ENCODE data around the gene SMOC2.

The SMOC2 gene

GRCh38 chr6:168490757-168491156 is 49.8 kb downstream of the SMOC2 start:
- Mint-ChIP-seq H3K4me3 (no peak overlapping the region), H3K4me1 (no peaks in the 10 kb centered on the region), H3K9me3 (no peaks in the 10 kb centered on the region), H3K36me3 (ENCODE audit: insufficient read depth) (no peaks in the 10 kb centered on the region), H3K27me3 (peaks cover 13% of the 10 kb centered on the region), H3K27ac (ENCODE audit: low read depth) (no peak overlapping the region)
- DNase-seq (ENCODE audit: low spot score in 2 of 2), result no peak
- ATAC-seq (replicated peaks; ENCODE audit: extremely low read depth, poor library complexity, severe bottlenecking), result no peak

- H3K27ac Mint-ChIP-seq (ENCODE audit: low read depth), result no peak overlapping the region
- ATAC-seq (replicated peaks; ENCODE audit: extremely low read depth, poor library complexity, severe bottlenecking) (no peak), DNase-seq (ENCODE audit: low spot score in 2 of 2) (no peak)
- H3K27me3 Mint-ChIP-seq, result no peaks in the 10 kb centered on the region
- no peaks in the 10 kb centered on the region for H3K36me3 Mint-ChIP-seq (ENCODE audit: insufficient read depth)
- no peaks in the 10 kb centered on the region for H3K9me3 Mint-ChIP-seq
- no peaks in the 10 kb centered on the region for H3K4me1 Mint-ChIP-seq
- H3K4me3 Mint-ChIP-seq, result no peak overlapping the region
Measured at GRCh38 chr6:168493976-168494375, 53.0 kb downstream of the SMOC2 start.

- no peaks in the 10 kb centered on the region for H3K36me3 Mint-ChIP-seq (ENCODE audit: insufficient read depth)
- peaks cover 2% of the 10 kb centered on the region for H3K27me3 Mint-ChIP-seq
- no peaks in the 10 kb centered on the region for H3K4me1 Mint-ChIP-seq
- no peak overlapping the region for H3K4me3 Mint-ChIP-seq
- no peak overlapping the region for H3K27ac Mint-ChIP-seq (ENCODE audit: low read depth)
- H3K9me3 Mint-ChIP-seq, result no peaks in the 10 kb centered on the region
- ATAC-seq (replicated peaks; ENCODE audit: extremely low read depth, poor library complexity, severe bottlenecking) (no peak), DNase-seq (ENCODE audit: low spot score in 2 of 2) (no peak)
Measured at GRCh38 chr6:168494726-168495125, 53.7 kb downstream of the SMOC2 start.

GRCh38 chr6:168495133-168495532 is 54.1 kb downstream of the SMOC2 start:
- Mint-ChIP-seq H3K4me1 (no peaks in the 10 kb centered on the region), H3K27ac (ENCODE audit: low read depth) (no peak overlapping the region), H3K9me3 (no peaks in the 10 kb centered on the region), H3K36me3 (ENCODE audit: insufficient read depth) (no peaks in the 10 kb centered on the region), H3K4me3 (no peak overlapping the region), H3K27me3 (peaks cover 6% of the 10 kb centered on the region)
- ATAC-seq (replicated peaks; ENCODE audit: extremely low read depth, poor library complexity, severe bottlenecking) (no peak), DNase-seq (ENCODE audit: low spot score in 2 of 2) (no peak)

- Mint-ChIP-seq H3K36me3 (ENCODE audit: insufficient read depth) (no peaks in the 10 kb centered on the region), H3K4me3 (no peak overlapping the region), H3K27ac (ENCODE audit: low read depth) (no peak overlapping the region), H3K27me3 (peaks cover 11% of the 10 kb centered on the region), H3K9me3 (no peaks in the 10 kb centered on the region), H3K4me1 (no peaks in the 10 kb centered on the region)
- ATAC-seq (replicated peaks; ENCODE audit: extremely low read depth, poor library complexity, severe bottlenecking) (no peak), DNase-seq (ENCODE audit: low spot score in 2 of 2) (no peak)
Measured at GRCh38 chr6:168495636-168496035, 54.7 kb downstream of the SMOC2 start.

- H3K27ac Mint-ChIP-seq (ENCODE audit: low read depth), result no peak overlapping the region
- no peak for DNase-seq (ENCODE audit: low spot score in 2 of 2)
- peaks cover 2% of the 10 kb centered on the region for H3K36me3 Mint-ChIP-seq (ENCODE audit: insufficient read depth)
- H3K27me3 Mint-ChIP-seq, result peaks cover 18% of the 10 kb centered on the region
- no peak for ATAC-seq (replicated peaks; ENCODE audit: extremely low read depth, poor library complexity, severe bottlenecking)
- H3K9me3 Mint-ChIP-seq, result no peaks in the 10 kb centered on the region
- H3K4me1 Mint-ChIP-seq, result no peaks in the 10 kb centered on the region
- H3K4me3 Mint-ChIP-seq, result no peak overlapping the region
Measured at GRCh38 chr6:168496139-168496996, 55.4 kb downstream of the SMOC2 start.

GRCh38 chr6:168496997-168497331 is 56.0 kb downstream of the SMOC2 start:
- Mint-ChIP-seq H3K4me3 (no peak overlapping the region), H3K36me3 (ENCODE audit: insufficient read depth) (peaks cover 2% of the 10 kb centered on the region), H3K9me3 (no peaks in the 10 kb centered on the region), H3K27me3 (peaks cover 24% of the 10 kb centered on the region), H3K27ac (ENCODE audit: low read depth) (no peak overlapping the region), H3K4me1 (no peaks in the 10 kb centered on the region)
- no peak for DNase-seq (ENCODE audit: low spot score in 2 of 2)
- ATAC-seq (replicated peaks; ENCODE audit: extremely low read depth, poor library complexity, severe bottlenecking), result no peak

GRCh38 chr6:168497381-168497780 is 56.4 kb downstream of the SMOC2 start:
- peaks cover 2% of the 10 kb centered on the region for H3K36me3 Mint-ChIP-seq (ENCODE audit: insufficient read depth)
- H3K9me3 Mint-ChIP-seq, result no peaks in the 10 kb centered on the region
- no peak for DNase-seq (ENCODE audit: low spot score in 2 of 2)
- no peak overlapping the region for H3K27ac Mint-ChIP-seq (ENCODE audit: low read depth)
- H3K4me1 Mint-ChIP-seq, result no peaks in the 10 kb centered on the region
- H3K27me3 Mint-ChIP-seq, result peaks cover 29% of the 10 kb centered on the region
- ATAC-seq (replicated peaks; ENCODE audit: extremely low read depth, poor library complexity, severe bottlenecking), result no peak
- no peak overlapping the region for H3K4me3 Mint-ChIP-seq

GRCh38 chr6:168498161-168498843 is 57.3 kb downstream of the SMOC2 start:
- Mint-ChIP-seq H3K9me3 (no peaks in the 10 kb centered on the region), H3K27me3 (peaks cover 30% of the 10 kb centered on the region), H3K27ac (ENCODE audit: low read depth) (no peak overlapping the region), H3K4me3 (no peak overlapping the region), H3K4me1 (no peaks in the 10 kb centered on the region), H3K36me3 (ENCODE audit: insufficient read depth) (peaks cover 2% of the 10 kb centered on the region)
- ATAC-seq (replicated peaks; ENCODE audit: extremely low read depth, poor library complexity, severe bottlenecking) (no peak), DNase-seq (ENCODE audit: low spot score in 2 of 2) (no peak)

- no peak overlapping the region for H3K4me3 Mint-ChIP-seq
- H3K27me3 Mint-ChIP-seq, result peaks cover 30% of the 10 kb centered on the region
- H3K27ac Mint-ChIP-seq (ENCODE audit: low read depth), result no peak overlapping the region
- H3K4me1 Mint-ChIP-seq, result no peaks in the 10 kb centered on the region
- peaks cover 2% of the 10 kb centered on the region for H3K36me3 Mint-ChIP-seq (ENCODE audit: insufficient read depth)
- no peaks in the 10 kb centered on the region for H3K9me3 Mint-ChIP-seq
- no peak for DNase-seq (ENCODE audit: low spot score in 2 of 2)
- no peak for ATAC-seq (replicated peaks; ENCODE audit: extremely low read depth, poor library complexity, severe bottlenecking)
Measured at GRCh38 chr6:168499045-168499650, 58.2 kb downstream of the SMOC2 start.

- H3K27me3 Mint-ChIP-seq, result peaks cover 30% of the 10 kb centered on the region
- H3K36me3 Mint-ChIP-seq (ENCODE audit: insufficient read depth), result peaks cover 2% of the 10 kb centered on the region
- ATAC-seq (replicated peaks; ENCODE audit: extremely low read depth, poor library complexity, severe bottlenecking) (no peak), DNase-seq (ENCODE audit: low spot score in 2 of 2) (no peak)
- no peaks in the 10 kb centered on the region for H3K9me3 Mint-ChIP-seq
- H3K4me1 Mint-ChIP-seq, result no peaks in the 10 kb centered on the region
- no peak overlapping the region for H3K4me3 Mint-ChIP-seq
- no peak overlapping the region for H3K27ac Mint-ChIP-seq (ENCODE audit: low read depth)
Measured at GRCh38 chr6:168500519-168500918, 59.5 kb downstream of the SMOC2 start.

GRCh38 chr6:168501561-168501960 is 60.6 kb downstream of the SMOC2 start:
- H3K9me3 Mint-ChIP-seq, result no peaks in the 10 kb centered on the region
- peaks cover 30% of the 10 kb centered on the region for H3K27me3 Mint-ChIP-seq
- H3K36me3 Mint-ChIP-seq (ENCODE audit: insufficient read depth), result peaks cover 2% of the 10 kb centered on the region
- ATAC-seq (replicated peaks; ENCODE audit: extremely low read depth, poor library complexity, severe bottlenecking) (no peak), DNase-seq (ENCODE audit: low spot score in 2 of 2) (no peak)
- H3K4me3 Mint-ChIP-seq, result no peak overlapping the region
- H3K27ac Mint-ChIP-seq (ENCODE audit: low read depth), result no peak overlapping the region
- H3K4me1 Mint-ChIP-seq, result no peaks in the 10 kb centered on the region

- Mint-ChIP-seq H3K27ac (ENCODE audit: low read depth) (no peak overlapping the region), H3K9me3 (no peaks in the 10 kb centered on the region), H3K36me3 (ENCODE audit: insufficient read depth) (peaks cover 2% of the 10 kb centered on the region), H3K27me3 (peaks cover 41% of the 10 kb centered on the region), H3K4me1 (no peaks in the 10 kb centered on the region), H3K4me3 (no peak overlapping the region)
- DNase-seq (ENCODE audit: low spot score in 2 of 2) (no peak), ATAC-seq (replicated peaks; ENCODE audit: extremely low read depth, poor library complexity, severe bottlenecking) (no peak)
Measured at GRCh38 chr6:168504366-168504765, 63.4 kb downstream of the SMOC2 start.

Measured in central memory CD8-positive, alpha-beta T cell (primary cell).